IMR-90 (cell line): ENCODE data around the gene CTBP2. TPM values are rescaled to one million over a fixed set of nuclear protein-coding genes. Genes with fewer than 3 reads are reported as not detected.

Experiments used
- ATAC-seq: fragments of 200-7000 bp; cut with Tn5 transposase; 2 replicates; pipeline ENCODE4 v1.9.1; 2020; ENCODE audit warnings: low read depth, mild to moderate bottlenecking, moderate library complexity
- BruUV-seq: library from RNA; stranded (reverse); fragments of 400-500 nt; replicated peaks from 2 replicates; lab custom pipeline; 2021; lab: Mats Ljungman, UMichigan
- CTCF ChIA-PET: fragments of 300-600 bp; formaldehyde crosslinking; extraction: SDS; loops from one replicate; lab custom pipeline; 2021; ENCODE audit warnings: antibody characterized with exemption; lab: Yijun Ruan, JAX
- POLR2A ChIA-PET: fragments of 300-600 bp; sonication (Branson Sonifier 250); formaldehyde crosslinking; loops from one replicate; lab custom pipeline; 2022; ENCODE audit warnings: antibody characterized with exemption; ENCODE audit not compliant: unreplicated experiment; lab: Charles Lee
- DNase-seq: peaks from one replicate; pipeline ENCODE4 v3.0.0; 2013
- H2AFZ ChIP-seq: replicated peaks from 2 replicates; pipeline ENCODE3; 2013; ENCODE audit warnings: low read length, mild to moderate bottlenecking; ENCODE audit not compliant: poor library complexity
- H2AK5ac ChIP-seq: 2 replicates; pipeline ENCODE4 v1.6.1; 2013; ENCODE audit warnings: low read depth, low read length, inconsistent platforms
- H2AK9ac ChIP-seq: replicated peaks from 2 replicates; pipeline ENCODE3; 2013; ENCODE audit warnings: mild to moderate bottlenecking, low read depth, low read length, moderate library complexity; ENCODE audit not compliant: poor library complexity
- H2BK120ac ChIP-seq: 2 replicates; pipeline ENCODE4 v1.6.1; 2013; ENCODE audit warnings: low read depth, low read length, inconsistent platforms
- H2BK15ac ChIP-seq: 3 replicates; pipeline ENCODE4 v1.6.1; 2013; ENCODE audit warnings: low read depth, low read length, inconsistent platforms
- H2BK20ac ChIP-seq: 2 replicates; pipeline ENCODE4 v1.6.1; 2013; ENCODE audit warnings: low read depth, mild to moderate bottlenecking, inconsistent platforms, low read length, moderate library complexity
- H2BK5ac ChIP-seq: 2 replicates; pipeline ENCODE4 v1.6.1; 2013; ENCODE audit warnings: mild to moderate bottlenecking, low read depth, low read length, inconsistent platforms; ENCODE audit not compliant: poor library complexity, severe bottlenecking
- H3K14ac ChIP-seq: replicated peaks from 2 replicates; pipeline ENCODE4 v1.6.1; 2013; ENCODE audit warnings: low read depth, low read length, inconsistent platforms
- H3K18ac ChIP-seq: 2 replicates; pipeline ENCODE4 v1.6.1; 2013; ENCODE audit warnings: low read depth, low read length, control low read depth
- H3K23ac ChIP-seq: 2 replicates; pipeline ENCODE4 v1.6.1; 2013; ENCODE audit warnings: low read depth, low read length, inconsistent platforms
- H3K27ac ChIP-seq: 2 replicates; pipeline ENCODE4 v1.5.1; 2013; ENCODE audit warnings: mild to moderate bottlenecking, control low read depth, low read length; ENCODE audit not compliant: insufficient read depth
- H3K27me3 ChIP-seq: 2 replicates; pipeline ENCODE4 v1.6.1; 2013; ENCODE audit warnings: low read length; ENCODE audit not compliant: control insufficient read depth, insufficient read depth
- H3K36me3 ChIP-seq: 2 replicates; pipeline ENCODE4 v1.6.1; 2013; ENCODE audit warnings: low read length, mixed read lengths; ENCODE audit not compliant: control insufficient read depth, insufficient read depth
- H3K4ac ChIP-seq: 2 replicates; pipeline ENCODE4 v1.6.1; 2013; ENCODE audit warnings: low read depth, low read length, inconsistent platforms
- H3K4me1 ChIP-seq: 2 replicates; pipeline ENCODE4 v1.6.1; 2013; ENCODE audit warnings: low read length, mixed read lengths; ENCODE audit not compliant: control insufficient read depth, insufficient read depth
- H3K4me2 ChIP-seq: 2 replicates; pipeline ENCODE4 v1.6.1; 2013; ENCODE audit warnings: low read depth, mild to moderate bottlenecking, control low read depth, low read length, moderate library complexity
- H3K4me3 ChIP-seq: 2 replicates; pipeline ENCODE4 v1.5.1; 2013; ENCODE audit warnings: low read depth, mild to moderate bottlenecking, control low read depth, low read length, moderate library complexity; ENCODE audit not compliant: insufficient read depth
- H3K56ac ChIP-seq: 2 replicates; pipeline ENCODE4 v1.6.1; 2013; ENCODE audit warnings: low read length, inconsistent platforms; ENCODE audit not compliant: insufficient read depth; ENCODE audit errors: extremely low read depth
- H3K79me1 ChIP-seq, 2 experiments: 2 replicates each; pipeline ENCODE4 v1.6.1; 2013; ENCODE audit warnings: low read length in 2 of 2, inconsistent platforms in 1 of 2, low read depth in 1 of 2
- H3K9ac ChIP-seq: 2 replicates; pipeline ENCODE4 v1.6.1; 2013; ENCODE audit warnings: low read depth, low read length, control low read depth
- H3K9me1 ChIP-seq: 2 replicates; pipeline ENCODE4 v1.6.1; 2013; ENCODE audit warnings: low read length, inconsistent platforms; ENCODE audit not compliant: insufficient read depth
- H3K9me3 ChIP-seq: 2 replicates; pipeline ENCODE4 v1.6.1; 2013; ENCODE audit warnings: low read length; ENCODE audit not compliant: control insufficient read depth, insufficient read depth
- H4K20me1 ChIP-seq: 2 replicates; pipeline ENCODE4 v1.6.1; 2013; ENCODE audit warnings: low read length, inconsistent platforms; ENCODE audit not compliant: insufficient read depth
- H4K5ac ChIP-seq: 2 replicates; pipeline ENCODE4 v1.6.1; 2013; ENCODE audit warnings: mild to moderate bottlenecking, low read depth, low read length, control low read depth
- H4K8ac ChIP-seq, 2 experiments: 2 replicates each; pipeline ENCODE4 v1.6.1; 2013; ENCODE audit warnings: low read depth in 2 of 2, low read length in 2 of 2, control low read depth in 1 of 2, inconsistent platforms in 1 of 2
- H4K91ac ChIP-seq: 2 replicates; pipeline ENCODE4 v1.6.1; 2013; ENCODE audit warnings: low read depth, low read length, inconsistent platforms; ENCODE audit not compliant: insufficient read depth
- BHLHE40 ChIP-seq: fragments of 150-350 bp; IDR thresholded peaks from 2 replicates; pipeline ENCODE4 v1.6.1; 2016; ENCODE audit warnings: mild to moderate bottlenecking, low read depth, low read length
- CEBPB ChIP-seq: IDR thresholded peaks from 2 replicates; pipeline ENCODE4 v1.6.1; 2012; ENCODE audit warnings: low read depth, low read length, improper control_type of control experiment
- CHD1 ChIP-seq: IDR thresholded peaks from 2 replicates; pipeline ENCODE4 v1.6.1; 2012; ENCODE audit warnings: low read depth, low read length, improper control_type of control experiment
- CTCF ChIP-seq: conservative IDR thresholded peaks from 2 replicates; pipeline ENCODE4 v1.5.1; 2012; ENCODE audit warnings: mild to moderate bottlenecking, low read depth, low read length, improper control_type of control experiment
- ELK1 ChIP-seq: fragments of 150-350 bp; IDR thresholded peaks from 2 replicates; pipeline ENCODE4 v1.6.1; 2016; ENCODE audit warnings: low read depth, mild to moderate bottlenecking, low read length, moderate library complexity, borderline replicate concordance
- FOS ChIP-seq: fragments of 150-350 bp; IDR thresholded peaks from 2 replicates; pipeline ENCODE4 v1.6.1; 2016; ENCODE audit warnings: low read depth, low read length
- MAFK ChIP-seq: IDR thresholded peaks from 2 replicates; pipeline ENCODE4 v1.6.1; 2012; ENCODE audit warnings: low read depth, low read length, improper control_type of control experiment
- MAZ ChIP-seq: IDR thresholded peaks from 2 replicates; pipeline ENCODE4 v1.6.1; 2012; ENCODE audit warnings: low read depth, mild to moderate bottlenecking, low read length, improper control_type of control experiment, moderate library complexity, borderline replicate concordance
- MXI1 ChIP-seq: IDR thresholded peaks from 2 replicates; pipeline ENCODE4 v1.6.1; 2012; ENCODE audit warnings: low read depth, mild to moderate bottlenecking, low read length, moderate library complexity, borderline replicate concordance
- NFE2L2 ChIP-seq: fragments of 150-350 bp; IDR thresholded peaks from 2 replicates; pipeline ENCODE4 v1.6.1; 2016; ENCODE audit warnings: low read depth, mild to moderate bottlenecking, low read length
- POLR2A ChIP-seq: IDR thresholded peaks from 2 replicates; pipeline ENCODE4 v1.6.1; 2012; ENCODE audit warnings: mild to moderate bottlenecking, low read depth, low read length
- RAD21 ChIP-seq: IDR thresholded peaks from 2 replicates; pipeline ENCODE4 v1.6.1; 2012; ENCODE audit warnings: low read length, improper control_type of control experiment
- RCOR1 ChIP-seq: IDR thresholded peaks from 2 replicates; pipeline ENCODE4 v1.6.1; 2012; ENCODE audit warnings: mild to moderate bottlenecking, low read length, improper control_type of control experiment; ENCODE audit not compliant: insufficient replicate concordance
- RFX5 ChIP-seq: IDR thresholded peaks from 2 replicates; pipeline ENCODE4 v1.8.0; 2012; ENCODE audit warnings: low read depth, mild to moderate bottlenecking, low read length, moderate library complexity
- SMC3 ChIP-seq: fragments of 150-350 bp; IDR thresholded peaks from 2 replicates; pipeline ENCODE4 v1.6.1; 2016; ENCODE audit warnings: low read depth, mild to moderate bottlenecking, antibody characterized with exemption, low read length, moderate library complexity
- USF2 ChIP-seq: fragments of 150-350 bp; IDR thresholded peaks from 2 replicates; pipeline ENCODE4 v1.6.1; 2017; ENCODE audit warnings: mild to moderate bottlenecking, antibody characterized with exemption, low read length, low read depth
- WGBS, 2 experiments: methylation state at CpG; one replicate each; pipeline versions ENCODE4 v1.1.5 to v1.1.7; 2013; ENCODE audit warnings: missing lambda C conversion rate in 2 of 2; ENCODE audit not compliant: insufficient read length in 1 of 2; ENCODE audit errors: extremely low coverage in 2 of 2; 5-methylcytosine and 5-hydroxymethylcytosine counted together
- dilution Hi-C: fragments of 300-500 bp; cut with HindIII; formaldehyde crosslinking; loops from one replicate; pipeline ENCODE4 v1.14.3; 2018; ENCODE audit warnings: low sequenced_read_pairs; ENCODE audit not compliant: unreplicated experiment
- in situ Hi-C: fragments of 300-500 bp; cut with MboI; formaldehyde crosslinking; loops from 3 replicates; pipeline ENCODE4 v1.14.3; 2019; ENCODE audit warnings: low sequenced_read_pairs, inconsistent platforms, mixed read lengths
- intact Hi-C: fragments of 100-400 bp; cut with micrococcal nuclease; formaldehyde crosslinking; loops from 2 replicates; pipeline ENCODE4 v1.10.0; 2022
- polyA plus RNA-seq, 3 experiments: library from polyadenylated mRNA; depleted of rRNA; stranded (reverse); fragments of >200 nt; gene quantifications; 2 replicates each; pipeline ENCODE4 v1.2.3, GENCODE V29; 2012; ENCODE audit warnings: low replicate concordance in 1 of 3
- total RNA-seq: library from RNA; depleted of rRNA; stranded (reverse); fragments of >200 nt; gene quantifications from 2 replicates; pipeline ENCODE4 v1.2.3, GENCODE V29; 2012

Gene CTBP2
- total and polyA plus RNA-seq, 2 of the 4 experiments (the other 2 are of a cell fraction), result 81.0 to 86.6 TPM

- ATAC-seq, result no peak
- dilution Hi-C loops, result no loop called here
- BruUV-seq, result no TSS peak
- WGBS, 2 experiments, result no CpG with 5 or more reads among the region's 10 CpGs
- no peak overlapping the region for H3K4me3 ChIP-seq
- no peak overlapping the region for H3K14ac ChIP-seq
- H3K27me3 ChIP-seq, result no peaks in the 10 kb centered on the region
- CTCF ChIA-PET, result no interaction called here
- H2AK9ac ChIP-seq, result no peak overlapping the region
- no peak overlapping the region for H2BK15ac ChIP-seq
- no peak for TF ChIP-seq RAD21
- no peak for TF ChIP-seq ELK1
- no peak for TF ChIP-seq NFE2L2
- no peak for TF ChIP-seq POLR2A
- no peak for TF ChIP-seq USF2
- TF ChIP-seq MXI1, result no peak
- TF ChIP-seq BHLHE40, result no peak
- no peak for TF ChIP-seq CHD1
- TF ChIP-seq MAZ, result no peak
- TF ChIP-seq FOS, result no peak
- TF ChIP-seq CTCF, result no peak
- TF ChIP-seq RCOR1, result no peak
- no peak for TF ChIP-seq MAFK
- TF ChIP-seq CEBPB, result no peak
- no peak for TF ChIP-seq SMC3
- no peak for TF ChIP-seq RFX5
- no peak overlapping the region for H2AFZ ChIP-seq
- intact Hi-C loops, result no loop called here
- DNase-seq, result no peak
- no peak overlapping the region for H3K56ac ChIP-seq
- no peak overlapping the region for H4K5ac ChIP-seq
- H3K4ac ChIP-seq, result no peak overlapping the region
- no peak overlapping the region for H3K4me2 ChIP-seq
- no peak overlapping the region for H4K91ac ChIP-seq
- no peak overlapping the region for H4K8ac ChIP-seq
- H2AK5ac ChIP-seq, result no peak overlapping the region
- no peak overlapping the region for H3K9ac ChIP-seq
- H3K36me3 ChIP-seq, result peaks cover 13% of the 10 kb centered on the region; the same call in 1 of the 2 replicates
- in situ Hi-C loops, result no loop called here
- no peak overlapping the region for H3K27ac ChIP-seq
- POLR2A ChIA-PET, result no interaction called here
- peaks cover 44% of the 10 kb centered on the region for H3K9me1 ChIP-seq
- no peak overlapping the region for H3K23ac ChIP-seq
- no peak overlapping the region for H2BK20ac ChIP-seq
- peaks cover 86% of the 10 kb centered on the region for H4K20me1 ChIP-seq
- peaks cover 25% of the 10 kb centered on the region for H3K4me1 ChIP-seq
- H2BK5ac ChIP-seq, result no peak overlapping the region
- no peak overlapping the region for H2BK120ac ChIP-seq
- H3K79me1 ChIP-seq, result peaks cover 46 to 92% of the 10 kb centered on the region in 2 experiments
- H3K9me3 ChIP-seq, result no peaks in the 10 kb centered on the region
- no peak overlapping the region for H3K18ac ChIP-seq
Measured at GRCh38 chr10:125030567-125031197, 129.7 kb downstream of the CTBP2 start.
